ENCODE measurements around the gene TAF8. TPM values are rescaled to one million over a fixed set of nuclear protein-coding genes. Genes with fewer than 3 reads are reported as not detected.
A peak's percentile ranks its signal among the peaks of the same experiment; 100 is the strongest.
"Not testable (repeated sequence)": the region's sequence is repeated elsewhere in the genome, so short reads cannot be mapped to it uniquely, and the experiment has no call there.

The TAF8 gene, protein sequence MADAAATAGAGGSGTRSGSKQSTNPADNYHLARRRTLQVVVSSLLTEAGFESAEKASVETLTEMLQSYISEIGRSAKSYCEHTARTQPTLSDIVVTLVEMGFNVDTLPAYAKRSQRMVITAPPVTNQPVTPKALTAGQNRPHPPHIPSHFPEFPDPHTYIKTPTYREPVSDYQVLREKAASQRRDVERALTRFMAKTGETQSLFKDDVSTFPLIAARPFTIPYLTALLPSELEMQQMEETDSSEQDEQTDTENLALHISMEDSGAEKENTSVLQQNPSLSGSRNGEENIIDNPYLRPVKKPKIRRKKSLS
- total RNA-seq, result 36.8 TPM
- long read RNA-seq, full-length matches to known transcripts, result 4 of 9 reads
- long read RNA-seq, partial matches to known transcripts, result 1 of 9 reads
- long read RNA-seq, other reads (novel, unspliced or antisense), result 4 of 9 reads

DNA sequence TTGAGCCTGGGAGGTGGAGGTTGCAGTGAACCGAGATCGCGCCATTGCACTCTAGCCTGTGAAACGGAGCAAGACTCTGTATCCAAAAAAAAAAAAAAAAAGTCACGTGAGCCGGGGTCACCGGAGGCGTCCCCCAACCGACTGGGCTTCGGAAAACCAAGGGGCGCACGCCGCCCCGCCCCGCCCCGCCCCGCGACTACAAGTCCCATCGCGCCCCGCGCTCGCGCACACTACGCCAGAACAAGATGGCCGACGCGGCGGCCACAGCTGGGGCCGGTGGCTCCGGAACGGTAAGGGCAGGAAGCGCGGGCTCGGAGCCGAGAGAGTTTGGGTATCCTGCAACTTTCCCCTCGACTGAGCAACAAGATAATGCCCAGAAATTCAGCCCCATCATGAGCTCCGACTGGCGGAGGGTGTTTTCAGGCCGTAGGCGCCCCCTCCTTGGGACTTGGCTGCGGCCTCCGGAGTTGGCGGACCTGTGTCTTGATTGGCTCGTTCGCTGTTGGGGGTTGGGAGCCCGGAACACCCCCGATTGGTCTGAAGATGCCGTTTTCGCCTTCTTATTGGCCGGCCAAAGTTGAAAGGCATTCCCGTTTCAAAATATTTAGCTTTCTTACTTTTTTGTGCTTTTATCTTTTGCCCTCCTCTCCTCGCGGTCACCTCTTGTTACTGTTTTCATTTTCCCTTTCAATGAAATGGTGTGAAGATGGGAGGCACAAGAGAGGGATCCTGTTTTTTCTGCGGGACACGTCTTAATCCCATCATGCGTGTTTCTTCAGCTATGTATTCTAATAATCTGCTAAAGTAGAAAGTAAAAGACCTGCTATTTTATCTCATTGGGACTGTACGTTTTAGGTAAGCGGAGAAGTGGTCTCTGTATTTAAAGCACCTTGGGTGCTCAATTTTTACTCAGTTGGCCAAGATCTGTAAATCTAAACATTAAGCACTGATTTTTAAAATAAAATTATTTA, at the start of gene TAF8:
TSS of gene TAF8 (plus strand) at position 228 of the 971 bp plus-strand sequence. CDS start at position 246, 18 bp downstream.
- DNase-seq (ENCODE audit: low spot score), result peak; percentile 97

DNA sequence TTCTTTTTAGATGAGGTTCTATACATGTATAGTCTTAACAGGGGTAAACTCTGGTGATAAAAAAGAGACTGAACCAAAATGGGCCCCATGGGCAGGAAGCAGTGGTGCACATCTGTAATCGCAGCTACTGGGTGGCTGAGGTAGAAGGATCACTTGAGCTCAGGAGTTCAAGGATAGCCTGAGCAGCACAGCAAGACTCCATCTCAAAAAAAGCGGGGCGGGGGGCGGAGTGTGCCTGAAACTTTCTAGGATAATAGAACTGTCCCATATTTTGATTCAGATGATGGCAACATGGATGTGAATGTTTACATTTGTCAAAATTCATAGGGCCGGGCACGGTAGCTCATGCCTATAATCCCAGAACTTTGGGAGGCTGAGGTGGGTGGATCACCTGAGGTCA, 48.8 kb upstream of the TAF8 start:
- no peak for DNase-seq (ENCODE audit: low spot score)

DNA sequence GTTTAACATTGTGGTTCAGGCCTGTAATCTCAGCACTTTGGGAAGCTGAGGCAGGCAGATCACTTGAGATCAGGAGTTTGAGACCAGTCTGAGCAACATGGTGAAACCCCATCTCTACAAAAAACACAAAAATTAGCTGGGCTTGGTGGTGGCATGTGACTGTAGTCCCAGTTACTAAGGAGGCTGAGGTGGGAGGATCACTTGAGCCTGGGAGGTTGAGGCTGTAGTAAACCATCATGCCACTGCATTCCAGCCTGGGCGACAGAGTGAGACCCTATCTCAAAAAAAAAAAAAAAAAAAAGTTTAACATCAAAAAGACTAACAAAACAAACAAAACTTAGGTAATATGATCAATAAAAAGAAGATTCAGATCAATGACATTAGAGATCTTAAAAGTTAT, 46.7 kb upstream of the TAF8 start:
- not testable (repeated sequence) for DNase-seq (ENCODE audit: low spot score)

DNA sequence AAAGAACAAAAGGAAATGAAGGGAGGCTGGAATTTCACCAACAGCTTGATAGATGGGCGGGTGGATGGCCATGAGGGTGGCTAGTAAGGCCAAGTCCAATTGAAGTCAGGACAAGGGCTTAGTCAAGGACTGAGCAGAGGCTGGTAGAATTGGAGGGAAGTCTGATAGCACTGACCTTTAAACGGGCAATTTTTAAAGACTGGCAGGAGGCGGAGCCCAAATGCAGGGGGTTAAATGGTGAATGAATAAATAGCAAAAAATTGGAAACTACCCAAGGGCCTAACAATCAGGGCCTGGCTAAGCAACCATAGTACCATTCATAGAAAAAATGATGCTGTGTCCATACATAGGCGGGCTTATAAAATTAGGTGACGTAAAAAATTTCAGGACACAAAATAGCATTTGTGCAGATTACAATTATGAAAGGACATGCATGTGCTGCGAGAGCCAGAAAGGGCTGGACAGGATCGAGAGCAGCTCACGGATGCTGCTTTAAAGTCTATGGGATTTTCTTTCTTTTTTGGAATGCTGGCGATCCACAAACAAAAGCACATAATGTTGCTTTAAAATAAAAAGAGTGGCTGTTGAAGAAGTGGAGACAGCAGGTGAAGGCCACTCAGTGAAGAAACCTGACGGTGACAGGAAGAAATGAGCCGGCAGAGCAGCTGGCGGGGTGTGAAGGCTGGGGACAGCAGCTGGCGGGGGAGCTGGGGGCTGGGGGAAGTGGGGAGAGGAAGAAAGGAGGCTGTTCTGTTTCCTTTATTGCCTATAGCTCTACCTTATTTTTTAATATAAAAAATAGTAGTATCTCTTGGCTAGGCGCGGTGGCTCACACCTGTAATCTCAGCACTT, 42.8 kb upstream of the TAF8 start:
- no peak for DNase-seq (ENCODE audit: low spot score)

DNA sequence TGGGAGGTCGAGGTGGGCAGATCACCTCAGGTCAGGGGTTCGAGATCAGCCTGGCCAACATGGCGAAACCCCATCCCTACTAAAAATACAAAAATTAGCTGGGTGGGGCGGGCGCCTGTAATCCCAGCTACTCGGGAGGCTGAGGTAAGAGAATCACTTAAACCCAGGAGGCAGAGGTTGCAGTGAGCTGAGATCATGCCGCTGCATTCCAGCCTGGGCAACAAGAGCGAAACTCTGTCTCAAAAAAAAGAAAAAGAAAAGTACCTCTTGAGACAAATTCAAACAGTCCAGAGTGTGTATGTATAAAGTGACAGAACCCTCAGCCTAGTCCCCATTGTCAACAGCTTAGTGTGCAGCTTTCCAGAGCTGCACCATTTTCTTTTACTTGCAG, 42.2 kb upstream of the TAF8 start:
- not testable (repeated sequence) for DNase-seq (ENCODE audit: low spot score)

DNA sequence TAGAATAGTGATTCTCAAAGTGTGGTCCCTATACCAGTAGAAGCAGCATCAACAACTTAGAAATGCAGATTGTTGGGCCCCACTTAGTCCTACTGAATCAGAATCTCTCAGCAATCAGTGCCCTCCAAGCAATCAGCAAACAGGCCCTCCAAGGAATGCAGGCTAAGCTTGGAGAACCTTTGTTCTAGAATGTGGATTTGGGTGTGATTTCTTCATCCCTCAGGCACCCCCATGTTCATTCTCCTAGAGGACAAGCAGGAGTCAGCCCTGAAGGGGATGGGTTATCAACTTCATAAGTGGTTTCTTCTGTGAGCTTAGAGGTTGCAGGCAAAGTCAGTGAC, 40.5 kb upstream of the TAF8 start:
- DNase-seq (ENCODE audit: low spot score), result no peak

GRCh38 chr6:42010185-42010891, 40.0 kb upstream of the TAF8 start:
- no peak for DNase-seq (ENCODE audit: low spot score)

GRCh38 chr6:42010909-42011308, 39.4 kb upstream of the TAF8 start:
- DNase-seq (ENCODE audit: low spot score), result no peak

GRCh38 chr6:42012501-42013133, 37.7 kb upstream of the TAF8 start:
- DNase-seq (ENCODE audit: low spot score), result no peak

DNA sequence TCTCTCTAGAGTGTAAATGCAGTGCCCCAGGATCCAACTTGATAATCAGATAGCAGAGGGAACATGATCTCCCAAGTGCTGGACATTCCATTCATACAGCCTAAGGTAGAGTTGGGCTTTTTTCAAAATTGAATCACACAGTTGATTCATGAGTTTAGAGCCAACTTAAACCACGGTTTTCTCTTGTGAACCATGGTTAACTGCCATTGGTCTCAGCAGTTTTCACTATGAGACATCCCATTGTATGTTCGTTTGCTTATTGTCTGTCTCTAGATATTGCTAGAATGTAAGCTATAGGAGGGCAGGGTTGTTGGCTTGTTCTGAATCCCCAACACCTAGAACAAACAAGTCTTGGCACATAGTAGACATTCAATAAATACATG, 37.2 kb upstream of the TAF8 start:
- DNase-seq (ENCODE audit: low spot score), result no peak

- DNase-seq (ENCODE audit: low spot score), result no peak
These were observed 33.2 kb upstream of the TAF8 start for GRCh38 chr6:42017021-42017643.

DNA sequence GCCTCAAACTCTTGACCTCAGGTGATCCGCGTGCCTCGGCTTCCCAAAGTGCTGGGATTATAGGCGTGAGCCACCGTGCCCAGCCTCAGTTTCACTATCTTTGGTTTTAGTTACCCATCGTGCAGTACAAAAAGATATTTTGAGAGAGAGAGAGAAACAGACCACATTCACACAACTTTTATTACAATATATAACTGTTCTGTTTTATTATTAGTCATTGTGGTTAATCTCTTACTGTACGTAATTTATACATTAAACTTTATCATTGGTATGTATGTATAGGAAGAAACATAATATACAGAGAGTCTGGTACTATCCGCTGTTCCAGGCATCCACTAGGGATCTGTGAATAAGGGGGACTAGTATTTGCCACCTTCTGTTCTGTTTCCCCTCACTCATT, 29.4 kb upstream of the TAF8 start:
- no peak for DNase-seq (ENCODE audit: low spot score)

GRCh38 chr6:42021847-42022754, 28.2 kb upstream of the TAF8 start:
- DNase-seq (ENCODE audit: low spot score), result no peak

- no peak for DNase-seq (ENCODE audit: low spot score)
These were observed 27.5 kb upstream of the TAF8 start for GRCh38 chr6:42022755-42023384.

- DNase-seq (ENCODE audit: low spot score), result no peak
These were observed 25.1 kb upstream of the TAF8 start for GRCh38 chr6:42025066-42025844.

DNA sequence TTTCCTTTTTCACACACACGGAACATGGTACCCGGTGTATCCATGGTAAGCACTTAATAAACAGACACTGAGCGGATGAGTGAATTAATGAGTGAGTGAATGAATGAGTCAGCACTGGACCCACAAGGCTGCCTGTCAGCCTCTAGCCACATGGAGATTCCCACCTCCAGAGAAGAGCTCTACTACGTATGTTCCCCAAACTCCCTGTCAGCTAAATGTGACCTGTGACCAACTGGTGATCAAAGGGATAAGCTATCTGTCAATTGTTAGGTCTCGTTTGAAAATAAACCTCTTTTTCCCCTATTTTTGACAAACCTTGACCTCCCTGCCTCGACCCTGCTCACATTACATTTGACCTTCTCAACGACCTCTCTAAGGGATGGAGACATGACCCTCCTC, 24.5 kb upstream of the TAF8 start:
- DNase-seq (ENCODE audit: low spot score), result no peak

- no peak for DNase-seq (ENCODE audit: low spot score)
These were observed 23.8 kb upstream of the TAF8 start for GRCh38 chr6:42026540-42026939.

Measured in mesenteric fat pad (tissue), 1 donor.